ENCODE results near the gene TBC1D4. TPM values are rescaled to one million over a fixed set of nuclear protein-coding genes. Genes with fewer than 3 reads are reported as not detected.
"Not testable (repeated sequence)": the region's sequence is repeated elsewhere in the genome, so short reads cannot be mapped to it uniquely, and the experiment has no call there.

Gene TBC1D4
- total RNA-seq, 6 experiments from 2014 or later, result 7.7 to 18.6 (median 10.3) TPM

DNA sequence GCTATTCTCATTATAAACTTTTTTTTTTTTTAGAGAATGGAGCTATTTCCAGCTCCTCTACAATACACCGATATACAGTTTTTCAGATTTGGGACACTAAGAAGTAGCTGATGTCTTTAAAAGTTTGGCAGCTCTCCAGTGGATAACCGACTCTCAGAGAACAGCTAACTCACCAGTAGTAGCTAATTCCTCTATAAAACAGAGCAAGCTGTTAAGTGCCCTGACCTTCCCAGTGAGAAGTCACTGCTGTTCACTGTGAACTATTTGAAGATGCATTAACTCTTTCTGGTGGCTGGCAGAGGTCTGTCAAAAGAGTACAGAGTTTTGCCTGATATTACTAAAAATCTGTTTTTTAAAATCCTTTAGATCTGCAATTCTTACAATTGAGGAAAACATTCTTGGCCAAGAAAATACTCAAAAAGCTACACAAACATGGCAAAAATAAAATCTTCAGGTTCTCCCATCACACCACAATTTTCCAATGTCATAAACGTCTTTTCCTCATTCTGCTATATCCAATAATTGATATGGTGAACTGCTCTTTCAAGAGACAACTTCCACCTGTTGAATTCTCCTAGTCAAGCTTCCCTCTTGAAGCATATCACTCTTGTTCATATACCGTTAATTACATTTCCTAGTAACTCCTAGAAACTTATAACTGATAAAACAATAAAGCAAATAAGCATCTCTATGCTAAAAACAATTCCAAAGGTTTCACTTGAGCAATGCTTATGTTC, 44.2 kb downstream of the TBC1D4 start:
- no peaks in the 10 kb centered on the region for H3K9me3 ChIP-seq
- ATAC-seq, result peak in 2 of 4 donors; percentile 37 to 45
- H3K4me1 ChIP-seq, result peaks cover 0 to 13% (median 2%) of the 10 kb centered on the region in 4 donors
- WGBS (ENCODE audit: insufficient coverage, low coverage, low lambda C conversion rate, missing lambda C conversion rate), result 51% methylated on average over 4 of the region's 4 CpGs
- TF ChIP-seq POLR2A (IDR thresholded peaks at IDR 0.05), result no peak
- TF ChIP-seq, protein P1, sequence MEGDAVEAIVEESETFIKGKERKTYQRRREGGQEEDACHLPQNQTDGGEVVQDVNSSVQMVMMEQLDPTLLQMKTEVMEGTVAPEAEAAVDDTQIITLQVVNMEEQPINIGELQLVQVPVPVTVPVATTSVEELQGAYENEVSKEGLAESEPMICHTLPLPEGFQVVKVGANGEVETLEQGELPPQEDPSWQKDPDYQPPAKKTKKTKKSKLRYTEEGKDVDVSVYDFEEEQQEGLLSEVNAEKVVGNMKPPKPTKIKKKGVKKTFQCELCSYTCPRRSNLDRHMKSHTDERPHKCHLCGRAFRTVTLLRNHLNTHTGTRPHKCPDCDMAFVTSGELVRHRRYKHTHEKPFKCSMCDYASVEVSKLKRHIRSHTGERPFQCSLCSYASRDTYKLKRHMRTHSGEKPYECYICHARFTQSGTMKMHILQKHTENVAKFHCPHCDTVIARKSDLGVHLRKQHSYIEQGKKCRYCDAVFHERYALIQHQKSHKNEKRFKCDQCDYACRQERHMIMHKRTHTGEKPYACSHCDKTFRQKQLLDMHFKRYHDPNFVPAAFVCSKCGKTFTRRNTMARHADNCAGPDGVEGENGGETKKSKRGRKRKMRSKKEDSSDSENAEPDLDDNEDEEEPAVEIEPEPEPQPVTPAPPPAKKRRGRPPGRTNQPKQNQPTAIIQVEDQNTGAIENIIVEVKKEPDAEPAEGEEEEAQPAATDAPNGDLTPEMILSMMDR (IDR thresholded peaks at IDR 0.05), result no peak
- no peak overlapping the region for H3K27ac ChIP-seq
- DNase-seq, result no peak
- H3K36me3 ChIP-seq, result no peaks in the 10 kb centered on the region
- H3K27me3 ChIP-seq, result no peaks in the 10 kb centered on the region
- H3K4me3 ChIP-seq, result no peak overlapping the region
- intact Hi-C loops (cut with DNase I), result no loop called here

- H3K9me3 ChIP-seq; DNase-seq; intact Hi-C loops (cut with DNase I); ATAC-seq; H3K4me1 ChIP-seq; H3K36me3 ChIP-seq; H3K4me3 ChIP-seq; H3K27ac ChIP-seq; H3K27me3 ChIP-seq: not testable (repeated sequence)
- 90% methylated on average over 1 of the region's 2 CpGs for WGBS (ENCODE audit: insufficient coverage, low coverage, low lambda C conversion rate, missing lambda C conversion rate)
Observed at GRCh38 chr13:75434126-75434525, 47.8 kb downstream of the TBC1D4 start.

GRCh38 chr13:75432811-75433244, 49.1 kb downstream of the TBC1D4 start:
- H3K27ac ChIP-seq, result no peak overlapping the region
- H3K4me1 ChIP-seq, result peaks cover 0 to 2% (median 0%) of the 10 kb centered on the region in 4 donors
- DNase-seq (no peak), ATAC-seq (peak in 1 of 4 donors; percentile 30)
- intact Hi-C loops (cut with DNase I), result no loop called here
- H3K9me3 ChIP-seq, result no peaks in the 10 kb centered on the region
- H3K36me3 ChIP-seq, result no peaks in the 10 kb centered on the region
- H3K27me3 ChIP-seq, result no peaks in the 10 kb centered on the region
- TF ChIP-seq, protein P1 (IDR thresholded peaks at IDR 0.05), result no peak
- TF ChIP-seq POLR2A (IDR thresholded peaks at IDR 0.05), result no peak
- 84% methylated on average over 5 of the region's 5 CpGs for WGBS (ENCODE audit: insufficient coverage, low coverage, low lambda C conversion rate, missing lambda C conversion rate)
- H3K4me3 ChIP-seq, result no peak overlapping the region

GRCh38 chr13:75432045-75432444, 49.9 kb downstream of the TBC1D4 start:
- Histone ChIP-seq H3K27me3 (no peaks in the 10 kb centered on the region), H3K27ac (no peak overlapping the region), H3K9me3 (no peaks in the 10 kb centered on the region), H3K4me3 (no peak overlapping the region), H3K4me1 (no peaks in the 10 kb centered on the region), H3K36me3 (no peaks in the 10 kb centered on the region)
- ATAC-seq (peak in 3 of 4 donors; percentile 37 to 78 (median 53)), DNase-seq (no peak)
- intact Hi-C loops (cut with DNase I), result no loop called here
- TF ChIP-seq, protein P1 (IDR thresholded peaks at IDR 0.05), result peak in 1 of 4 donors; percentile 33
- TF ChIP-seq POLR2A (IDR thresholded peaks at IDR 0.05), result no peak
- WGBS (ENCODE audit: insufficient coverage, low coverage, low lambda C conversion rate, missing lambda C conversion rate), result 38% methylated on average over 2 of the region's 2 CpGs

DNA sequence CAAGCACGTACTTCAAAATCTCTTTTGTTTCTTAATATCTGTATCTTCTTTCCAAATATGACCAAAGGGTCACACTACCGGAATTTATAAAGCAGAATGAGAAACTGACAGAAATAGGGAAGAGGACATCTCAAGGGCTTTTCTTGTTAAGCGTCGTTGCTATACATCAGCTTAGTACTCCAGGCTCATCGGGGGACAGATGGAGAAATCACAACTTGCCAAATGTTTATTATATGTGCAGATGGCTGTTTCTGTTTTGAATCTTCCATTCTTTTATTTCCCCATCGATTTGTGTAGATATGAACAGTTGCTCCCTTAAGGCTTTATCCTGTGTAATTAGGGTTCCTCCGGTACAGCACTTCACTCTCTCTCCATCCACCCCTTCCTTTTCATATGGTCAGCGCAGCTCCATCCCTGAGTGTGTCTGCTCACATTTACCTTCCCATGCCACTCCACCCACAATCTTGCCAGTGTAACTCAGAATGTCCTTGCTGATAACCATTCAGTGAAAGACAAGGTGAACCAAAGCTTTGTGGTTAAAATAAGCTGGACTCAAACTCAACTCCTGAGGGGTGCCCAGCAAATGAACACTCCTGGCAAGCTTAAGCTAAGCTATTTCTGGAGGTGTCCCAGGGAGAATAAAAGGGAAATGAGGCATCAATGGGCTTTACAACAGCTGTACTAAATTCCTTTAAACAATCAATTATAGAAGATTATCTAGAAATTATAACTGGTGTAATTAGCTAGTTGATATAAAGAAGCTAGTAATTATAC, 51.3 kb downstream of the TBC1D4 start:
- H3K9me3 ChIP-seq, result no peaks in the 10 kb centered on the region
- WGBS (ENCODE audit: insufficient coverage, low coverage, low lambda C conversion rate, missing lambda C conversion rate), result 88% methylated on average over 8 of the region's 8 CpGs
- DNase-seq, result no peak
- intact Hi-C loops (cut with DNase I), result no loop called here
- no peaks in the 10 kb centered on the region for H3K36me3 ChIP-seq
- ATAC-seq, result no peak
- H3K27ac ChIP-seq, result no peak overlapping the region
- no peaks in the 10 kb centered on the region for H3K27me3 ChIP-seq
- H3K4me3 ChIP-seq, result no peak overlapping the region
- no peak for TF ChIP-seq POLR2A (IDR thresholded peaks at IDR 0.05)
- TF ChIP-seq, protein P1 (IDR thresholded peaks at IDR 0.05), result no peak
- H3K4me1 ChIP-seq, result no peaks in the 10 kb centered on the region

Measured in right lobe of liver (tissue), 6 donors.